C4-2B (cell line): ENCODE measurements around the gene DHDH.

Experiments used
- CTCF ChIP-seq: fragments of 450-650 bp; conservative IDR thresholded peaks from 2 replicates; pipeline ENCODE4 v1.5.1; 2017; ENCODE audit warnings: mild to moderate bottlenecking
- ZFX ChIP-seq: fragments of 450-650 bp; IDR thresholded peaks from 2 replicates; pipeline ENCODE4 v1.6.1; 2017

- TF ChIP-seq CTCF (no peak), ZFX (no peak)
Measured at GRCh38 chr19:48991873-48992580, 58.5 kb downstream of the DHDH start.
